SH-SY5Y (cell line): ENCODE data around the gene FOSL2.

ENCODE experiments used
- GATA2 ChIP-seq: IDR thresholded peaks from 2 replicates; pipeline ENCODE4 v1.6.1; 2011; ENCODE audit warnings: mild to moderate bottlenecking, low read depth, low read length
- GATA3 ChIP-seq: IDR thresholded peaks from 2 replicates; pipeline ENCODE4 v1.6.1; 2011; ENCODE audit warnings: low read depth, mild to moderate bottlenecking, low read length, moderate library complexity

The FOSL2 gene

DNA sequence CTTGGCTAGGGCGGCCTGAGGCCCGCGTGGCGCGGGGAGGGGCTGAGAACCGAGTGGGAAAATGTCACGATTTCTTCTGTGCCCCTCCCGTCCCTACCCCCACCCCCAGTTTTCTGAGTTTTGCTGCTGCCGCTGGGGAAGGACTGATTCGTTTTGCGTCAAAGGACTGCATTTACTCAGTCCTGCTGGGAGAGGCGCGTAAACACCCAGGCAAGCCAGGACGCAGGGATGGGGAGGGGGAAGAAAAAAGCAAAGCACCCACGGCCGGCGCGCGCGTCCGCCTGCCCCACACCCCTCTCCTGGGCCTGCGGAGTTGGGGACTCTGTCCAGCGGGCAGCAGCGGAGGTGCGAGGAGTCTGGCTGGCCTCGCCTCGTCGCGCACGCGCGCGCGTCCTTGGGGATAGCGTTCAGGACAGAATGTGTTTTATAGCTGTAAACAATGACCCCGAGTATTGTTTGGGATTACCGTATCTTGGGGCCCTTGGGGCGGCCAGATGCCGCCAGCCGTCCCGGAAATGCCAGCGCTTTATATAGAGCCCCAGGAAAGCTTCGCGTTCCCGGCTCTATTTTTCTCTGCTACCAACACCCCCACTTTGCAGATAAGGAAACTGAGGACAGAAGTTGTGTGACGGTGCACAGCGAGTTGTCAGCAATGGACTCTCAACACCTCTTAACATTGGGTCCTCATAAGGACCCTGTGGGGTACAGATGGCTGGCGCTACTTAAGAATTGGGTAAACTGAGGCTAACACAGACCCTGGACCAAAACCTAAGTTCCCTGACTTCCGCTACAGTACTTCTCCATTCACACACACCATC is 1.7 kb upstream of the FOSL2 start:
- TF ChIP-seq GATA3 = no peak
- TF ChIP-seq GATA2 = no peak

DNA sequence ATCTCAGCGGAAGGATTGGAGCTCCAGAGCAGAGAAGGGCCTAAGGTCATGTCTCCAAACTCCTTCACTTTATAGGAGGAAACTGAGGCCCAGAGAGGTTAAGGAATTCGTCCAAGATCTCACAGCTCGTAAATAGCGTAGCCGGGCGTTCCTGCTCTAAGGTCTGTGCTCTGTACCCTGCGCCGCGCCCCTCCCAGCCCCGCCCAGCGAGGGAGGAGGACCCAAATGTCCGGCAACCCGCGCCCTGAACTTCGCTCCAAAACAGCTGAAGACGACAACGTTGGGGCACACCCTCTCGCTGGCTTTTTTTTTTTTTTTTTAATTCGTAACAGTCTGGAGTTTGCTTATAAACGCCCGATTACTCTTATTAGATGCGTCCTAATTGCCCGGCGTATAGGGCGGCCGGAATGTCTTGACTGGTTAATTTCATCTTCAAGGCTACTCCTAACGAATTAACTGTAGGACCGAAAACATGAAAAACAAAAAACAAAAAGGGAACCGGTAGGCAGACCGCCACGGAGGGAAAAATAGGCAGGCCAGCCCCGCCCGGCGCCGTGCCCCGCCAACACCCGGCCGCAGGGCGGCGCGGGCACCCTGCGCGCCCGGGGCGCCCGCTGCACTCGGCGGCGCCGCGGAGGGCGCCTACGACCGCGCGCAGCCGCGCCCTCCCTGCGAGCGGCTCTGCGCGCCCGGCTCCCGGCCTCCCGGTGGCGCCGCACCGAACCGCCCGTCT is 928 bp upstream of the FOSL2 start:
- TF ChIP-seq GATA3 = no peak
- no peak for TF ChIP-seq GATA2

DNA sequence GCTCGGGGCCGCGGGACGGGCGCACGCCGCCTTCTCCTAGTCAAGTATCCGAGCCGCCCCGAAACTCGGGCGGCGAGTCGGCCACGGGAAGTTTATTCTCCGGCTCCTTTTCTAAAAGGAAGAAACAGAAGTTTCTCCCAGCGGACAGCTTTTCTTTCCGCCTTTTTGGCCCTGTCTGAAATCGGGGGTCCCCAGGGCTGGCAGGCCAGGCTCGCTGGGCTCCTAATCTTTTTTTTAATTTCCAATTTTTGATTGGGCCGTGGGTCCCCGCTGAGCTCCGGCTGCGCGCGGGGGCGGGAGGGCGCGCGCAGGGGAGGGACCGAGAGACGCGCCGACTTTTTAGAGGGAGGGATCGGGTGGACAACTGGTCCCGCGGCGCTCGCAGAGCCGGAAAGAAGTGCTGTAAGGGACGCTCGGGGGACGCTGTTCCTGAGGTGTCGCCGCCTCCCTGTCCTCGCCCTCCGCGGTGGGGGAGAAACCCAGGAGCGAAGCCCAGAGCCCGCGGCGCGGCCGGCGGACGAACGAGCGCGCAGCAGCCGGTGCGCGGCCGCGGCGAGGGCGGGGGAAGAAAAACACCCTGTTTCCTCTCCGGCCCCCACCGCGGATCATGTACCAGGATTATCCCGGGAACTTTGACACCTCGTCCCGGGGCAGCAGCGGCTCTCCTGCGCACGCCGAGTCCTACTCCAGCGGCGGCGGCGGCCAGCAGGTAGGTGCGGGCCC is 617 bp downstream of the FOSL2 start:
- TF ChIP-seq GATA3 (no peak), GATA2 (no peak)

DNA sequence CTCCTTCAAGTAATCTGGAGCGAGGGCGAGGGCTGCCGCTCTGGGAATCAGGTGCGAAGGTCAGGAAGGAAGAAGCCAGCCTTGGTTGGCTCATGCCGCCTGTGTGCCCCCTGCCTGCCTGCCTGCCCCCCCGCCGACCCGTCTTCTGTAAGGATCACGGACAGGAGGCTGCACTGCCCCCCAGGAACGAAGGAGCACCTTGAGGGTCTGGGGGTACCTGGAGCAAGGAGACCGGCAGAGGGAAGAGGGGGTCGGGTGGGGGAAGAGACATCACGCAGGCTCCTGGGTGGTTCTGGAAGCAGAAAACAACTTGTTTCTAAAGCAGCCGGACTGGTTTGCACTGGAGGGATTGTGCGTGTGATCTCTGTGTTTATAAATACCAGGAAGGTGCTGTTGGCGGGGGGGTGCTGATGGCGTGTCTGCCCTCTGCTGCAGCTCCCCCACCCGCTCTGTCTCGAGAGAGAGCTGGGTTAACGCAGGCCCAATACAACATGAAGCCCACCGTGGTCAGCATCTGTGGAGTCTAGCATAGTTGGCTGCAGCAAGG is 1.7 kb downstream of the FOSL2 start:
- TF ChIP-seq GATA2 (no peak), GATA3 (no peak)

DNA sequence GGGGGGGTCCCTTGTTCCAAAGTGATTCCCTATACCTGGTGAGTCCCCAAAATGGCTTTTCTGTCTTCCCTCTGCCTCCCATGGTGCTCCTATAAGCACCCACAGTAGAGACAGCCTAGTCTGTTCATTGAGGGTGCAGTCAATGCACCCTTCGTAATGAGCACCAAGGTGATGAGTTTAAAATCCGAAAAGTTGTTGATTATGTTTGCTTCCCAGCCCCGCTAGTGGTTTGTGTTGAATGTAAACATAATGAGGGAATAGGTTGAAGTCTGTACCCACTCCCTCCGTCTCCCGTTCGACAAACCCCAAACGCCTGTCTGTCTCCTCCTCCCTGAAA is 2.3 kb downstream of the FOSL2 start:
- TF ChIP-seq GATA3 (no peak), GATA2 (no peak)

DNA sequence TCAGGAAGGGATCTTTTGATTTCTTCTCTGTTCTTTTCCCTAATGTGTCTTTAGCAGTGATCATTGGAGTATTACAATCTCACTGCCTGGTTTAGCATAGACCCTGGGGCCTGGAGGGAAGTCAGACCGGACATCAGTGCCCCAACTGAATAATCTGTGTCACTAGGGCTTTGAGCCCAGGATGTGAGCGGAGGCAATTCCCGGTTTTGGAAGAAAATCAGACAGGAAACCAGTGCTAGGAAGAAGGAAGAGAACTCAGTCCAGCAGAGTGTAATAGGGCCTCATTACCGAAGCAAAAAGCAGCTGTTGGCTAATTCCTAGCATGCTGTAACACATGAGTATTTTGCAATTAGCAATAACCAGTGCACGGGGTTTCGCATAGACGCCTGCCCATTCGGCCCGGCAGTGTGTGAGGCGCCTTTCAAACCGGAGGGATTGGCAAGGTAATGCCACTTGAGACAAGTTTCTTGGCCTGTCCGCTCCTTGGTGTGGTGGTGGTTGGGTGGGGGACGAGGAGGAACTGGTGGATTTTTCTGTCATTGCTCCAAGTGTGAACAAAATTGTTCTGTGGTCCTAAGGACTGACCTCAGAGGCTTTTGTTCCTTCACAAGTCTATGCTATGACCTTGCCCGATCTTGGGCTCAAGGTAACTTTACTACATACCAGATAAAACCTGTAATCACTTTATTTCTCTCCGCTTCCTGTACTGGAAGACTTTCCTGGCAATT is 2.8 kb downstream of the FOSL2 start:
- no peak for TF ChIP-seq GATA2
- TF ChIP-seq GATA3 = no peak

DNA sequence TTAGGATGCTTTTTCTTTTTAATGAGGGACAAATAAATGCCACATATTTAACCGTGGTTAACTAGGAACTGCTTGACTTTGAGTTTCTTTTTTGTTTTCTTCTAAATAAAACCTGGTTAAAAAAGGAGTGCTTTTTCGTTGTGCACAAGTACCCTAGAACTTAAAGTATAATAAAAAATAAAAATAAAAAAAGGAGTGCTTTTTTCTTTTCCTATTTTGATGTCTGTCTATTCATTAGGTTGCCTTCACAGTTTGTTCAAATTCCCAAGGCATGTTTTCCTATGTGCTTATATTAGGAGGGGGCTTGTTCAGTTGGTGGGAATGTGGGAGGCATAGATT is 4.4 kb downstream of the FOSL2 start:
- TF ChIP-seq GATA3 = no peak
- no peak for TF ChIP-seq GATA2

DNA sequence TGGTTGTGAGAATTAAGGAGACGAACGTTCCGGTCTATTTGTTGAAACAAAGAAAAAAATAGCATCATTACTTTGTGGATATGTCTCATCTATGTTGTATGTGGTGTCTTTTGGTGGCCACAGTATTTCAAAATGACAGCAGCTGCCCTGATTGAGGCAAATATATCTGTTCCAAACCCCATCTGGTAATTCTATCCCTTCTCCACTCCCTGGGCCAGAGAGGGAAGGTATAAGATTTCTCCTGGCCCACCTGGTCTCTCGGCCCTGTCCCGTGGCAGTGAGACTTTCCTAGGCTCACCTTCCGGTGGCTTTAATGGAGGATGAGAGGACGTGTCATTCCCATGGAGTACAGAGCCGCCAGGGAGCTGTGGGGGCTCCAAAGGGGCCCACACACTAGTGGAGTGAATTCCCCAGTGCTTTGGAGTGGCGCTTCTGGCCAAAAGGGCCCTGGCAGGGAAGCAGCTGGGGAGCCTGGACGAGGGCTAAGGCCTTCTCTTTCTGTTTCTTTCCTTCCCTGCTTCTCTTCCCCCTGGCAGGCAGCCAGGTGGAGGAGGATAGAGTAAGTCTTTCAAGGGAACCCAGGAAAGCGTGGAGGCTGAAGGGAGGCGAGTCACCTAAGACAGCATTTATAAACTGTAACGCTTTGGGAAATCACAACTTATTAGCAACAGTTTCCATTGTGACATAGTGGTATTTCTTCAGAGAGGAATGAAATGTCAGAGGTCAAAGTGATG is 5.6 kb downstream of the FOSL2 start:
- TF ChIP-seq GATA2 (no peak), GATA3 (no peak)

DNA sequence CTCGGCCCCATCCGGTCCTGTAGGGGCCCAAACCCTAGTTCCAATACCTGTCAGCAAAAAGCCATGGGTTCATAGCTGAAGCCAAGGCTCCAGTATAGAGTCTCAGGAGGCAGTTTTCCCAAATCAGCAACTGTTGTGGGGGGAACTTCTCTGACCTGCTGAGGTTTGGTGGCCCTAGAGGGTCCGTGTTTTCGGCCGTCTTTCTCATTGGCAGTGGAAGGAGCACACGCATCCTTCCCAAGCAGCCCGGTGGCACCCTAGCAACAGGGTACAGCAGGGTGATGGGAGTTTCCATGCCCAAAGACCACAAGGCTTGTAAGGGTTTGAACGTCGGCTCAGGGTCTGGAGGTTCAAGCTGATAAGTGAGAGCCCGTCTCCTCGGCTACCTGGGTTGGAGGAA is 6.6 kb downstream of the FOSL2 start:
- TF ChIP-seq GATA2 (no peak), GATA3 (no peak)

DNA sequence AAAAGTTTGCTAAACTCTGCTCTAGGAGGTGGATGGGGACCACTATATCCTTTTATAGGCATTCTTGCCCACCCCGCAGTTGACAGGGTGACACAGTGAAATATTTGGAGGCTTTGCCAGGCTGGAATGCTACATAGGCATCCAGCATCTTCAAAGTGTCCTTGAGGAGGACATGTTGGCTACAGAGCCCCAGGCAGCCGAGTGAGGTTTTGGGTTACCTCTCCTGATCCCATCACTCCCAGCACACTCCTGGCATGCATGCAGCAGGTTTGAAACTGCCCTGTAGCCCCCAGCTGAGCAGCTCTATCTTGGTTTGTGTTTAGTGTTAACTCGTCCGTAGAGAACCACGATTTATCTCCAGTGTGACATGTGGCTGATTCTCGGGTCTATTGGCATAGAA is 7.3 kb downstream of the FOSL2 start:
- TF ChIP-seq GATA2 (no peak), GATA3 (no peak)

DNA sequence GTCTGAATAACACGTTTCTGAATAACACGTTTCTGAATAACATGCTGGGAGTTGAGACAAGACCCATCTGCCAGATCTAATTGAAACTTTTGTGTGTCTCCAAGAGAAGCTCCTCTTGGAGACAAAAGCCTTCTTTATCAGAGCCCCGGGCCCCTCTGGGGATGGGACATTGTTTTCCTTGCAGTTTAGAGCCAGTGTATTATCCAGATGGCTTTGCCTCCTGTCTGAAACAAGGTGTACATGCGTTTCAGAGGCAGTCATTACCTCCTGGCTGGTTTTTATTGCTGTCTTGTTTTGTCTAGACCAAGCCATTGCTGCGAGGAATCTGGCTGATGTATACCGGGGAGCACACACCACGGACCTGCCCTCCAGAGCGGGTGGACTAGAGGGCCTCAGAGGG is 7.8 kb downstream of the FOSL2 start:
- no peak for TF ChIP-seq GATA3
- TF ChIP-seq GATA2 = no peak

DNA sequence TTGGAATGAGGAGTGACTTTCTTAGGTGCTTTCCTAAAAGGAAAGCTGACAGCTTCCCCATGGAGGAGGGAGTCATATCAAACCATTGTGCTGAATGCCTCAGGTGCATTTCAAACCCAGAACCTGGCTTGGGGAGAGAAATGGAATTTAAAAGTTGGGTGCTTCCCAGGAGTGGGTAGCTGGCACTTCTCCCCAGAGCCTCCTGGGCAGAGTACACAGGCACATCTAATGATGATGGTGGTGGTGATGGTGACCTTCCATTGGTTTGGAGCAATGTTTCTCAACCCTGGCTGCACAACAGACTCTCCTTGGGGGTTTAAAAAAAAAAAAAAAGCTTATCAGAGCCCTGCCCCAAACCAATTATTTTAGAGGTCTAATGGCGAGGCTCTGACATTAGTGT is 8.3 kb downstream of the FOSL2 start:
- no peak for TF ChIP-seq GATA3

DNA sequence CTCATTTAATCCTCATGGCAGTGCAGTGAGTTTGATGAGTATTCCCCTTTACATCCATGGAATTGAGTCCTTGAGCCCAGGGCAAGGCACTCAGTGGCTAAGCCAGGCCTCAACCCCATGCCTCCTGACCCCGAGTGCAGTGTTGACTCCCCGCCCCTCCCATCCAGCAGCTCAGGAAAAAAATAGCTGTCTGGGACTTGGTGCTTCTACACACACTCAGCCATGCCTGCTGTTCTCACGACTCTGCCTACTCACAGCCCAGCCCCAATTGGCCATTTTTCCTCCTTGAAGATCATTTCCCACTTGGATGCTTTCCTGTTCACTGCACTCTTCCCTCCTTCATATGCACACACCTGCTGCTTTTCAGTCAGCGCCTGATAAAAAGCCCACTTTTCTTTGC is 8.8 kb downstream of the FOSL2 start:
- TF ChIP-seq GATA2 (no peak), GATA3 (no peak)
